ENCODE results near the gene SARNP. TPM values are rescaled to one million over a fixed set of nuclear protein-coding genes. Genes with fewer than 3 reads are reported as not detected.
A peak's percentile ranks its signal among the peaks of the same experiment; 100 is the strongest.
"Not testable (repeated sequence)": the region's sequence is repeated elsewhere in the genome, so short reads cannot be mapped to it uniquely, and the experiment has no call there.

The SARNP gene
- total RNA-seq = 10 to 100 TPM; 42.7 to 43.7 TPM
- long read RNA-seq, transcript SARNP-201 (11 exons, 926 nt) = major isoform, 30 of 37 reads
- long read RNA-seq, partial matches to known transcripts = 1 of 37 reads
- long read RNA-seq, other reads (novel, unspliced or antisense) = 2 of 37 reads

- peak; percentile 92 for ATAC-seq
- intact Hi-C loops (cut with DNase I, micrococcal nuclease) = no loop called here
- peak; percentile 94 to 99 for DNase-seq
Observed at GRCh38 chr12:55817345-55818139, at the start of gene SARNP, which contains the start of gene ORMDL2. TSS of gene SARNP (minus strand) at chr12:55817724. CDS start at chr12:55817701, 23 bp downstream. TSS of gene ORMDL2 (plus strand) at chr12:55818041. CDS start at chr12:55819000, 959 bp downstream.

DNA sequence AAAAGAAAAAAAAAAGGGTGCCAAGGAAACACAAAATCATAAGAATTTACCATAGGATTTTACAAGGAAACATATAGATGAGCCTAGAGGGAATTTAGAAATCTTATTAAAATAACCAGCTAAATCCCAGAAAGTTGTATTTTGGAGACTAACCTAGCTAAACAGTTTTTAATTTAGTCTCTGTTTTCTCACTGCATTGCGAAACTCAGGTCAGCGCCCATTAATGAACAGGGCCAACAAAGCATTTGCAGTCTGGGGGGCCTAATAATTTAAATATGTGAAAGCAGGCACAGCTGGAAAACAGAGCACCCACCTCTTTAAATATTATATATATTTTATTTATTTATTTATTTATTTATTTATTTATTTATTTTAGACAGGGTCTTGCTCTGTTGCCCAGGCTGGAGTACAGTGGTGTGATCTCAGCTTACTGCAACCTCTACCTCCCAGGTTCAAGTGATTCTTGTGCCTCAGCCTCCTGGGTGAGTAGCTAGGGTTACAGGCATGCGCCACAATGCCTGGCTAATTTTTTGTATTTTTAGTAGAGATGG, 49.0 kb upstream of the SARNP start:
- ATAC-seq; intact Hi-C loops (cut with DNase I, micrococcal nuclease): not testable (repeated sequence)

DNA sequence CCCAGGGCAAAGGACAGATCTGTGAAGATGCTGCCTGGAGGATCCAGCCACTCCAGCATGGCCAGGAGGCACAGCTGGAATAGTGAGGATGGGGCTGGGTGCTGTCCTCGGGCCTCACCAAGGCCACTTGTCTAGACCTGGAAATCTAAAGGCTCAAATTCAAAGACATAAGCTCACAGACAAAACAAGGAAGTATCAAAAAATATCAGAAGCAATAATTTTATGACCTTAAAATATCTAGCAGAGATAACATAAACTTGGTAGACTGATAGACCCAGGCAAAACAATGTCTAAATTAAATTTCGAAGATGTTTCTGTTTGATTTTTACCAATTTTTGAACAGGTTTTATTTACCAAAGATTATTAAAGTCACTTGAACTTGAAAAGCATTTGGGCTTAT, 47.8 kb upstream of the SARNP start:
- intact Hi-C loops (cut with DNase I, micrococcal nuclease) = no loop called here
- ATAC-seq = no peak

More for the DNA sequence above, 49.0 kb upstream of the SARNP start:
- not testable (repeated sequence) for DNase-seq

GRCh38 chr12:55862931-55863330, 45.4 kb upstream of the SARNP start:
- intact Hi-C loops (cut with DNase I, micrococcal nuclease); ATAC-seq; DNase-seq: not testable (repeated sequence)

More for the DNA sequence above, 47.8 kb upstream of the SARNP start:
- DNase-seq = no peak

DNA sequence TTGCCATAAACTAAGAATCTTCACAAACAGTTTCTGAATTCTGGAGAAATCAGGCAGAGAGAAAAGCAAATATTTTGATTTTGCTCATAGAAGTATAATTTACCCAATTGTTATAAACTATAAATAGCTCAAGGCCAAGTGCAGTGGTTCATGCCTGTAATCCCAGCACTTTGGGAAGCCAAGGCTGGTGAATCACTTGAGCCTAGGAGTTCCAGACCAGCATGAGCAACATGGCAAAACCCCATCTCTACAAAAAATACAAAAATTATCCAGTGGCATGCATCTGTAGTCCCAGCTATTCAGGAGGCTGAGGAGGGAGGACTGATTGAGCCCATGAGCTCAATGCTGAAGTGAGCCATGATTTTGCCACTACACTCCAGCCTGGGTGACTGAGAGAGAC, 44.8 kb upstream of the SARNP start:
- DNase-seq (no peak), ATAC-seq (no peak)
- intact Hi-C loops (cut with DNase I, micrococcal nuclease) = no loop called here

GRCh38 chr12:55861871-55862270, 44.3 kb upstream of the SARNP start:
- no peak for DNase-seq
- intact Hi-C loops (cut with DNase I, micrococcal nuclease) = no loop called here
- ATAC-seq = no peak

DNA sequence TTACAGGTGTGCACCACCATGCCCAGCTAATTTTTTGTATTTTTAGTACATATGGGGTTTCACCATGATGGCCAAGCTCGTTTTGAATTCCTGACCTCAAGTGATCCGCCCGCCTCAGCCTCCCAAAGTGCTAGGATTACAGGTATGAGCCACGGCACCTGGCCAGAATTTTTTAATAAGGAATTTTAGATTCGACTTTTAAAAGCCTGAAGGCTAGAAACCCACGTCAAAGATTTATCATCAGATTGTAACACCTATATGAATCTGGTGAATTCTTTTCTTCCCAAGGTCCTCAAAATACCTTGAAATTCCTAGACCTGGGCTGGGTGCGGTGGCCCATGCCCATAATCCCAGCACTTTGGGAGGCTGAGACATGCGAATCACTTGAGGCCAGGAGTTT, 43.9 kb upstream of the SARNP start:
- no peak for ATAC-seq
- no peak for DNase-seq
- intact Hi-C loops (cut with DNase I, micrococcal nuclease) = no loop called here

DNA sequence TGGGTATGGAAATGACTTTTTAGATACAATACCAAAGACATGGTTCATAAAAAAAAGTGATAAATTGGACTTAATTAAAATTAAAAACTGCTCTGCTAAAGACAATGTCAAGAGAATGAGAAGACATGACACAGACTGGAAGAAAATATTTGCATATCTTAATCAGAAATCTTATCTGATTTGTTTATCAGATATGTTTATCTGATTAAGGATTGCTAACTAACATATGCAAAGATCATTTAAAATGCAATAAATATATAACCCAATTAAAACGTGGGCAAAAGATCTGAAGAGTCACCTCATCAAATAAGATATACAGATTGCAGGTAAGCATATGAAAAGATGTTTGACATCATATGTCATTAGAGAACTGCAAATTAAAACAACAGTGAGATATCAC, 35.2 kb upstream of the SARNP start:
- no peak for ATAC-seq
- no peak for DNase-seq
- intact Hi-C loops (cut with DNase I, micrococcal nuclease) = no loop called here

DNA sequence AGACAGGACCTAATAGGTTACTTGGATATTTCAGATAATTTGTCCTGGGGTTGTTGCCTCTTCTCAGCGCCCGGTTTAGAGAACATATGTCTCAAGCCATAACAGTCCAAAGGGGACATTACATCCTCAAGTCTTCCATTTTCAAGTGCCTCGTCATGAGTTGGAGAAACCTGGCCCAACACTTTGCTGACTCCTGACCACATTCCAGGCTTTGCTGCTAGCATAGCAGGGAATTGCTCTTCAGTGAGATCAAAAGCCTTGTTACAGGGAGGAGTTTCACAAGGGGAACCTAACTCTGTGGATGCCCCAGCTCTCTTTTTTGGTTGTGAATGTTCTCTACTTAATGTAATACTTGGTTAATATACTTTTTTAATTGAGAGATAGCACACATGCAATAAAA, 33.4 kb upstream of the SARNP start:
- no peak for DNase-seq
- no peak for ATAC-seq
- intact Hi-C loops (cut with DNase I, micrococcal nuclease) = no loop called here

- DNase-seq (no peak), ATAC-seq (no peak)
- intact Hi-C loops (cut with DNase I, micrococcal nuclease) = no loop called here
Observed at GRCh38 chr12:55850401-55850800, 32.9 kb upstream of the SARNP start.

- DNase-seq (no peak), ATAC-seq (no peak)
- intact Hi-C loops (cut with DNase I, micrococcal nuclease) = no loop called here
Observed at GRCh38 chr12:55849616-55850343, 32.3 kb upstream of the SARNP start.

- peak; percentile 63 to 83 for DNase-seq
- ATAC-seq = peak; percentile 75
- intact Hi-C loops (cut with DNase I, micrococcal nuclease) = no loop called here
Observed at GRCh38 chr12:55847603-55848291, 30.2 kb upstream of the SARNP start.

- ATAC-seq (no peak), DNase-seq (no peak)
- intact Hi-C loops (cut with DNase I, micrococcal nuclease) = no loop called here
Observed at GRCh38 chr12:55847033-55847432, 29.5 kb upstream of the SARNP start.

- intact Hi-C loops (cut with DNase I, micrococcal nuclease) = no loop called here
- DNase-seq (no peak), ATAC-seq (no peak)
Observed at GRCh38 chr12:55845785-55846496, 28.4 kb upstream of the SARNP start.

GRCh38 chr12:55845361-55845760, 27.8 kb upstream of the SARNP start:
- ATAC-seq (no peak), DNase-seq (no peak)
- intact Hi-C loops (cut with DNase I, micrococcal nuclease) = no loop called here

DNA sequence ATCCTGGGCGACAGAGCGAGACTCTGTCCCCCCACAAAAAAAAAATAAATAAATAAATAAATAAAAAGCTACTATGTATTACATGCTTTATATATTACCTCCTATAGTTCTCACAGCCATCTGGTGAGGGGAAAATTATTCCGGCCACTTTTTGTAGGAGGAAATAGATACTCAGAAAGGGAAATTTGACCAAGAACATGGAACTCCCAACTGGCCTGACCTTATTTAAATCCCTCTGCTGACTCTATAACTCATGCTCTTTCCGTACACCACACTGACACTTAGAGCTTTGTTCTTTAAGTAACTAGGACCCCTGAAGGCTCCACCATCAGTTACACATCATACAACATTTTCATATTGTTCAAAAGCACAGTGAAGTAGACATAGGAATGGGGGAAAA, 27.4 kb upstream of the SARNP start:
- DNase-seq (no peak), ATAC-seq (no peak)
- intact Hi-C loops (cut with DNase I, micrococcal nuclease) = no loop called here

DNA sequence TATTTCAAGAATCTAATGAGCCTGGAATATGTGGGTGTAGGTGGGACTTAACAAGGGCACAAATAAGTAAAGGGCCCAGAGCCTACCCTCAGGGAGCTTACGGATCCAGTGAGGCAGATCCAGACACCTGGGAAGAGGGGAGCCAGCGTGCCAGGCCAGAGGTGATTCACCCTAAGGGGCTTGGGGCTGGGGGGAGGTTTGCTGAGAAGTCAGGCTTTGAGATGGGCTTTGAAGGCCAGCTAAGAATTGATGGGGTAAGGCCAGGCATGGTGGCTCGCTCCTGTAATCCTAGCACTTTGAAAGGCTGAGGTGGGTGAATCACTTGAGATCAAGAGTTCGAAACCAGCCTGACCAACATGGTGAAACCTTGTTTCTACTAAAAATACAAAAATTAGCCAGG, 25.9 kb upstream of the SARNP start:
- intact Hi-C loops (cut with DNase I, micrococcal nuclease) = no loop called here
- ATAC-seq (no peak), DNase-seq (no peak)

GRCh38 chr12:55842681-55843429, 25.3 kb upstream of the SARNP start, which contains the start of gene MMP19:
TSS of gene MMP19 (minus strand) at chr12:55842936. CDS start at chr12:55842830, 106 bp downstream.
- intact Hi-C loops (cut with DNase I, micrococcal nuclease) = no loop called here
- ATAC-seq = no peak

More at GRCh38 chr12:55842681-55843429, 25.3 kb upstream of the SARNP start, which contains the start of gene MMP19:
- no peak for DNase-seq

Measured in left colon (tissue), 2 donors.